ENCODE measurements around the gene NRP2. TPM values are rescaled to one million over a fixed set of nuclear protein-coding genes. Genes with fewer than 3 reads are reported as not detected.
A peak's percentile ranks its signal among the peaks of the same experiment; 100 is the strongest.

Gene NRP2
- total and polyA plus RNA-seq, 8 donors: 42.3 to 122 (median 60.9) TPM

- Histone ChIP-seq H3K27ac (peak overlapping the region in 1 of 2 donors; percentile 30), H3K9me3 (no peaks in the 10 kb centered on the region), H3K4me1 (peaks cover 0 to 10% of the 10 kb centered on the region in 2 donors), H3K36me3 (peaks cover 0 to 57% of the 10 kb centered on the region in 2 donors), H3K4me3 (no peak overlapping the region), H3K27me3 (no peaks in the 10 kb centered on the region)
- no peak for ATAC-seq
- intact Hi-C loops (cut with DNase I): no loop called here
- TF ChIP-seq, protein P1, sequence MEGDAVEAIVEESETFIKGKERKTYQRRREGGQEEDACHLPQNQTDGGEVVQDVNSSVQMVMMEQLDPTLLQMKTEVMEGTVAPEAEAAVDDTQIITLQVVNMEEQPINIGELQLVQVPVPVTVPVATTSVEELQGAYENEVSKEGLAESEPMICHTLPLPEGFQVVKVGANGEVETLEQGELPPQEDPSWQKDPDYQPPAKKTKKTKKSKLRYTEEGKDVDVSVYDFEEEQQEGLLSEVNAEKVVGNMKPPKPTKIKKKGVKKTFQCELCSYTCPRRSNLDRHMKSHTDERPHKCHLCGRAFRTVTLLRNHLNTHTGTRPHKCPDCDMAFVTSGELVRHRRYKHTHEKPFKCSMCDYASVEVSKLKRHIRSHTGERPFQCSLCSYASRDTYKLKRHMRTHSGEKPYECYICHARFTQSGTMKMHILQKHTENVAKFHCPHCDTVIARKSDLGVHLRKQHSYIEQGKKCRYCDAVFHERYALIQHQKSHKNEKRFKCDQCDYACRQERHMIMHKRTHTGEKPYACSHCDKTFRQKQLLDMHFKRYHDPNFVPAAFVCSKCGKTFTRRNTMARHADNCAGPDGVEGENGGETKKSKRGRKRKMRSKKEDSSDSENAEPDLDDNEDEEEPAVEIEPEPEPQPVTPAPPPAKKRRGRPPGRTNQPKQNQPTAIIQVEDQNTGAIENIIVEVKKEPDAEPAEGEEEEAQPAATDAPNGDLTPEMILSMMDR (IDR thresholded peaks at IDR 0.05): no peak
- no peak for DNase-seq
Observed at GRCh38 chr2:205723179-205723578, 40.9 kb downstream of the NRP2 start.

GRCh38 chr2:205725059-205725458 lies 42.8 kb downstream of the NRP2 start:
- intact Hi-C loops (cut with DNase I): no loop called here
- H3K9me3 ChIP-seq: no peaks in the 10 kb centered on the region
- TF ChIP-seq, protein P1 (IDR thresholded peaks at IDR 0.05): no peak
- DNase-seq (no peak), ATAC-seq (no peak)
- H3K36me3 ChIP-seq: peaks cover 0 to 71% of the 10 kb centered on the region in 2 donors
- no peak overlapping the region for H3K27ac ChIP-seq
- H3K27me3 ChIP-seq: no peaks in the 10 kb centered on the region
- H3K4me3 ChIP-seq: no peak overlapping the region
- peaks cover 0 to 10% of the 10 kb centered on the region in 2 donors for H3K4me1 ChIP-seq

DNA sequence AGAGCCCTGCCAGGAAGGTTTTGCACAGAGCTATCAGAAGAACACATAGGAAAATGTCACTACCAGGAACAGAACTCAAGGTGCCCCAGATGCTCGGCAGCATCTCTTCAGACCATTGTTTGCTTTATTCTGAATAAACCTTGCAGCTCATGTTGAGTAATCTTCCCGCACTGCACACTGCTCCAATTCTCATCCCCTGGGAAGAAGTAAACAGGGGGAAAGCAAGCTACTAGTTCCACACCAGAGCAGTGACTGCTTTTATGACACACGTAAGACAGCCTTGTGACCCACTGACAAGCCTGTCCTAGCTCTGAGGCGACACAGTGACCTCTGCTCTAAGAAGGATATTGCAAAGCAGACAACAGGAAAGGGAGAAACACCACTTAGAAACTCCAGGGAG lies 44.2 kb downstream of the NRP2 start:
- H3K4me3 ChIP-seq: no peak overlapping the region
- DNase-seq (no peak), ATAC-seq (no peak)
- TF ChIP-seq, protein P1 (IDR thresholded peaks at IDR 0.05): no peak
- H3K36me3 ChIP-seq: peaks cover 0 to 76% of the 10 kb centered on the region in 2 donors
- intact Hi-C loops (cut with DNase I): no loop called here
- H3K27me3 ChIP-seq: no peaks in the 10 kb centered on the region
- H3K9me3 ChIP-seq: no peaks in the 10 kb centered on the region
- peaks cover 0 to 6% of the 10 kb centered on the region in 2 donors for H3K4me1 ChIP-seq
- H3K27ac ChIP-seq: no peak overlapping the region

GRCh38 chr2:205727174-205727573 lies 44.9 kb downstream of the NRP2 start:
- Histone ChIP-seq H3K4me3 (no peak overlapping the region), H3K9me3 (no peaks in the 10 kb centered on the region), H3K4me1 (peaks cover 0 to 2% of the 10 kb centered on the region in 2 donors), H3K27ac (no peak overlapping the region), H3K27me3 (no peaks in the 10 kb centered on the region), H3K36me3 (peaks cover 0 to 76% of the 10 kb centered on the region in 2 donors)
- no peak for ATAC-seq
- TF ChIP-seq, protein P1 (IDR thresholded peaks at IDR 0.05): no peak
- DNase-seq: no peak
- intact Hi-C loops (cut with DNase I): no loop called here

GRCh38 chr2:205728366-205728765 lies 46.1 kb downstream of the NRP2 start:
- Histone ChIP-seq H3K4me3 (no peak overlapping the region), H3K36me3 (peaks cover 0 to 77% of the 10 kb centered on the region in 2 donors), H3K27me3 (no peaks in the 10 kb centered on the region), H3K4me1 (no peaks in the 10 kb centered on the region), H3K9me3 (no peaks in the 10 kb centered on the region), H3K27ac (no peak overlapping the region)
- no peak for ATAC-seq
- TF ChIP-seq, protein P1 (IDR thresholded peaks at IDR 0.05): no peak
- DNase-seq: no peak
- intact Hi-C loops (cut with DNase I): no loop called here
